Gastroesophageal sphincter (tissue), 4 donors: Measurements from ENCODE around the gene PNPO. TPM values are rescaled to one million over a fixed set of nuclear protein-coding genes. Genes with fewer than 3 reads are reported as not detected.
A peak's percentile ranks its signal among the peaks of the same experiment; 100 is the strongest.
"Not testable (repeated sequence)": the region's sequence is repeated elsewhere in the genome, so short reads cannot be mapped to it uniquely, and the experiment has no call there.

Experiments used
- ATAC-seq: fragments of 150-250 bp; one replicate; pipeline ENCODE4 v1.9.1; 2016; ENCODE audit warnings: mild to moderate bottlenecking, moderate library complexity
- H3K27ac ChIP-seq, 4 donors: fragments of 200-600 bp; sonication (generic) in 3 of 4; 1 replicate in 3 of 4; 2 replicates in 1 of 4; pipeline ENCODE4 v1.5.1; 2016 to 2019
- H3K27me3 ChIP-seq: fragments of 200-600 bp; sonication (generic); one replicate; pipeline ENCODE4 v1.5.1; 2019
- H3K36me3 ChIP-seq, 2 donors: fragments of 200-600 bp; sonication (generic); one replicate each; pipeline ENCODE4 v1.5.1; 2019; ENCODE audit warnings: control low read depth in 1 of 2
- H3K4me1 ChIP-seq, 3 donors: fragments of 200-600 bp; sonication (generic); 1 replicate in 2 of 3; 2 replicates in 1 of 3; pipeline ENCODE4 v1.5.1; 2016 to 2019; ENCODE audit warnings: control low read depth in 2 of 3
- H3K4me3 ChIP-seq, 2 donors: fragments of 200-600 bp; sonication (generic); one replicate each; pipeline ENCODE4 v1.5.1; 2019; ENCODE audit warnings: mild to moderate bottlenecking in 1 of 2, moderate library complexity in 1 of 2
- H3K9me3 ChIP-seq, 3 donors: fragments of 200-600 bp; sonication (generic); one replicate each; pipeline ENCODE4 v1.5.1; 2017 to 2019; ENCODE audit warnings: control low read depth in 2 of 3
- EP300 ChIP-seq: sonication (generic); formaldehyde crosslinking; IDR thresholded peaks from one replicate; pipeline ENCODE4 v1.6.1; 2017; ENCODE audit warnings: antibody characterized with exemption, mild to moderate bottlenecking
- POLR2A ChIP-seq, 2 donors: fragments of 450-650 bp; IDR thresholded peaks; one replicate each; pipeline ENCODE4 v1.6.1; 2017; ENCODE audit warnings: antibody characterized with exemption in 2 of 2, mild to moderate bottlenecking in 2 of 2, moderate library complexity in 1 of 2
- POLR2AphosphoS5 ChIP-seq: sonication (generic); formaldehyde crosslinking; IDR thresholded peaks from one replicate; pipeline ENCODE4 v1.6.1; 2017; ENCODE audit warnings: antibody characterized with exemption
- WGBS, 2 donors: methylation state at CpG; one replicate each; pipeline ENCODE4 v1.1.5; 2018; ENCODE audit warnings: low coverage in 1 of 2; 5-methylcytosine and 5-hydroxymethylcytosine counted together
- total RNA-seq, 4 donors: library from RNA; depleted of rRNA; stranded (reverse); fragments of >200 nt; gene quantifications; one replicate each; pipeline ENCODE4 v1.1.0, GENCODE V29; 2016
- TF ChIP-seq, protein P1 (sequence below), 4 experiments: fragments of 200-600 bp in 2 of 4; fragments of 450-650 bp in 2 of 4; sonication (generic) in 1 of 4; IDR thresholded peaks; one replicate each; pipeline ENCODE4 v1.5.1; 2017 to 2019; ENCODE audit warnings: antibody characterized with exemption in 4 of 4, mild to moderate bottlenecking in 2 of 4, moderate library complexity in 2 of 4

Gene PNPO
- total RNA-seq, 4 donors from 2014 or later = 20.3 to 43.9 (median 21.9) TPM

DNA sequence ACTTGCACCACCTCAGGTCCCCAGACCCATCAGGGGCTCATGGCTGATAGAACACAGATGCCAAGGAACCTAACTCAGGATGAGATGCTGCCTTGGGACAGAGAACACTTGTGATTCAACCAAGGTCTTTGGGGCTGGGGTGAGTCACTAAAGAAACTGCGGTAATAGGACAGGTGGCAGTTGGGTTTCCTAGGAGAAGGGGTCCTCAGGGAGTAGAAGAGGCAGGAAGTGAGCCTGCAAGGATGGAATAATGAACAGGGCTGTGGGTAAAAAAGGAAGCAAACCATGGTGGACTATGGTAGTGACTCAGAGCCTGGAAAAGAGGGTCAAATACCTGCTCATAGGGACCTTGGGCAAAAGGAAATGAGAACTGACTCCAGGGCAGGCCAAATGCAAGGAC, 6.5 kb upstream of the PNPO start:
- Histone ChIP-seq H3K27ac (no peak overlapping the region), H3K4me3 (no peak overlapping the region), H3K4me1 (peaks cover 0 to 7% (median 0%) of the 10 kb centered on the region in 3 donors), H3K9me3 (no peaks in the 10 kb centered on the region), H3K27me3 (no peaks in the 10 kb centered on the region), H3K36me3 (peaks cover 0 to 9% of the 10 kb centered on the region in 2 donors)
- ATAC-seq = no peak
- TF ChIP-seq POLR2AphosphoS5 (no peak), POLR2A (IDR thresholded peaks at IDR 0.05) (no peak), EP300 (no peak)
- TF ChIP-seq, protein P1, sequence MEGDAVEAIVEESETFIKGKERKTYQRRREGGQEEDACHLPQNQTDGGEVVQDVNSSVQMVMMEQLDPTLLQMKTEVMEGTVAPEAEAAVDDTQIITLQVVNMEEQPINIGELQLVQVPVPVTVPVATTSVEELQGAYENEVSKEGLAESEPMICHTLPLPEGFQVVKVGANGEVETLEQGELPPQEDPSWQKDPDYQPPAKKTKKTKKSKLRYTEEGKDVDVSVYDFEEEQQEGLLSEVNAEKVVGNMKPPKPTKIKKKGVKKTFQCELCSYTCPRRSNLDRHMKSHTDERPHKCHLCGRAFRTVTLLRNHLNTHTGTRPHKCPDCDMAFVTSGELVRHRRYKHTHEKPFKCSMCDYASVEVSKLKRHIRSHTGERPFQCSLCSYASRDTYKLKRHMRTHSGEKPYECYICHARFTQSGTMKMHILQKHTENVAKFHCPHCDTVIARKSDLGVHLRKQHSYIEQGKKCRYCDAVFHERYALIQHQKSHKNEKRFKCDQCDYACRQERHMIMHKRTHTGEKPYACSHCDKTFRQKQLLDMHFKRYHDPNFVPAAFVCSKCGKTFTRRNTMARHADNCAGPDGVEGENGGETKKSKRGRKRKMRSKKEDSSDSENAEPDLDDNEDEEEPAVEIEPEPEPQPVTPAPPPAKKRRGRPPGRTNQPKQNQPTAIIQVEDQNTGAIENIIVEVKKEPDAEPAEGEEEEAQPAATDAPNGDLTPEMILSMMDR (IDR thresholded peaks at IDR 0.05) = no peak
- WGBS, 2 donors = 82 to 100% methylated on average over 1 of the region's 1 CpG

DNA sequence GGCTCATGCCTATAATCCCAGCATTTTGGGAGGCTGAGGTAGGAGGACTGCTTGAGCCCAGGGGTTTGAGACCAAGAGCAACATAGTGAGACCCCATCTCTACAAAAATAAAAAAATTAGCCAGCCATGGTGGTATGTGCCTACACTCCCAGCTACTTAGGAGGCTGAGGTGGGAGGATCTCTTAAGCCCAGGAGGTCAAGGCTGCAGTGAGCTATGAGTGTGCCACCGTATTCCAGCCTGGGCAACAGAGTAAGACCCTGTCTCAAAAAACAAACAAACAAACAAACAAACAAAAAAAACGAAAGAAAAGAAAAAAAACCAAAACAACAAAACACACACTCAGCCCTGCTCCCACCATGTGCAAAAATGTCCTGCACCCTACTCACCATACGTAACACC, 5.9 kb upstream of the PNPO start:
- WGBS, 2 donors = 72% methylated on average over 3 of the region's 3 CpGs; no CpG with 5 or more reads in 1 of the 2 donors
- not testable (repeated sequence) for H3K9me3 ChIP-seq, H3K27me3 ChIP-seq, H3K27ac ChIP-seq, H3K4me3 ChIP-seq, H3K4me1 ChIP-seq, H3K36me3 ChIP-seq, ATAC-seq

DNA sequence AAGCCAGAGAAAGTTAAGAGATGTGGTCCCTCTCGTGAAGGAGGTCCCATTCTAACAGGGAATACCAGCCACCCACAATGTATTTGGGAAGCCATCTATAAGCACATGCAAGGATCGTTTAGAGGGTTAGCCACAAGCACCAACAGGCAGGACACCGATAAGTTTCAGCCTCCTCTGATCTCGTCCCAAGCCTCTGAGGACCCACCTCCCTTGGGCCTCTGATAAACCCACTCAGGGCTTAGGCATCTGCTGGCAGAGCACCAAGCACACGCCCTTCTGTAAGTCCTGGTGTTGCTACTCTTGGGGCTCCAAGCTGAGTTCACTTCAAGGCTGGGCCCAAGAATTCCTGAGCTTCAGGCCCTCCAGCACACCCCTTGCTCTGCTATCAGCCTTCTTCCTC, 5.4 kb upstream of the PNPO start:
- H3K4me1 ChIP-seq = peaks cover 0 to 10% (median 4%) of the 10 kb centered on the region in 3 donors
- no peak overlapping the region for H3K27ac ChIP-seq
- no peak for ATAC-seq
- H3K27me3 ChIP-seq = no peaks in the 10 kb centered on the region
- no peaks in the 10 kb centered on the region for H3K36me3 ChIP-seq
- no peak for TF ChIP-seq EP300
- TF ChIP-seq POLR2A (IDR thresholded peaks at IDR 0.05) = no peak
- no peak for TF ChIP-seq POLR2AphosphoS5
- TF ChIP-seq, protein P1 (IDR thresholded peaks at IDR 0.05) = no peak
- H3K4me3 ChIP-seq = no peak overlapping the region
- H3K9me3 ChIP-seq = no peaks in the 10 kb centered on the region
- WGBS, 2 donors = 60% methylated on average over 4 of the region's 5 CpGs; no CpG with 5 or more reads in 1 of the 2 donors

DNA sequence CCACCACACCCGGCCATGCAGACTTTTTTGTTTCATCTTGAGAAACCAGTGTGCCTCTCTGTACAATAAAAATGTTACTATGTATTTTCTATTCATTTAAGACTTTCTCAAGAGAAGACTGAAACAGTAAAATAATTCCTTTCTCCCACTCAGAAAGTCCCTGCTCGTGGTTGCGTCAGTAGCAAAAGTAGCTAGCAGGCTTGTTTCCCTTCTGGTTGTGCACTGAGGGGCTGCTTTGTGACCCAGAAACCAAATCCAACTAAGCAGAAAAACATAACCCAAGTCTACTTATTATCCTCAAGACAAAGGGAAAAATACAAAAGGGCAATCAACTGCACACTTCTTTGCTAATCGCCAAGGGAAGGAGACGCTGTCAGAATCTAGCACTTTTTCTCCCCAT, 3.4 kb upstream of the PNPO start:
- H3K4me1 ChIP-seq = peaks cover 2 to 26% (median 13%) of the 10 kb centered on the region in 3 donors
- no peaks in the 10 kb centered on the region for H3K36me3 ChIP-seq
- ATAC-seq = no peak
- no peak overlapping the region for H3K27ac ChIP-seq
- H3K4me3 ChIP-seq = no peak overlapping the region
- no peaks in the 10 kb centered on the region for H3K27me3 ChIP-seq
- WGBS, 2 donors = 90 to 100% methylated on average over 3 to 5 of the region's 5 CpGs
- no peaks in the 10 kb centered on the region for H3K9me3 ChIP-seq
- TF ChIP-seq POLR2A (IDR thresholded peaks at IDR 0.05) = no peak
- TF ChIP-seq, protein P1 (IDR thresholded peaks at IDR 0.05) = no peak

DNA sequence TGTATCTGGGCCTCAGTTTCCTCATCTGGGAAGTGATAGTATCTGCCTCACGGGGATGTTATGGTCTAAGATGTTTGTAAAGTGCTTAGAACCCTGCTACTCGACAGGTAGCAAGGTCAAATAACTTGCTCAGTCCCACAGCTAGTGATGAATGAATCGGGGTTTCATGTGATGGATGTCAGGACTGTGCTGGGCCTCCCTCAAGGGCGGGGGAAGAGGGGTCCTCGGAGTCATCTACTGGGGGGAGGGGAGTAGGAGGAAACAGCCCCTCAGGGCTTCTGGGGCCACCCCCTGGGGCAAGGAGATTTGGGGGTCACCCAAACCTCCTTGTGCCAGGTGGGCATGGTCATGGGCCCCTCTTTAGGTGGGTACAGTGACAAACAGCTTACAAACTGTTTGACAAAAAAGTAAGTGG, 732 bp downstream of the PNPO start:
- 0 to 27% methylated on average over 2 to 3 of the region's 5 CpGs for WGBS, 2 donors
- peak overlapping the region in 3 of 4 donors; percentile 75 to 87 (median 84) for H3K27ac ChIP-seq

More for the DNA sequence above, 732 bp downstream of the PNPO start:
- no peak for ATAC-seq
- TF ChIP-seq POLR2A (IDR thresholded peaks at IDR 0.05) (no peak), EP300 (no peak), POLR2AphosphoS5 (no peak)
- TF ChIP-seq, protein P1 (IDR thresholded peaks at IDR 0.05) = no peak
- Histone ChIP-seq H3K9me3 (no peaks in the 10 kb centered on the region), H3K4me1 (peaks cover 2 to 48% (median 13%) of the 10 kb centered on the region in 3 donors), H3K4me3 (peak overlapping the region; percentile 76 to 94), H3K36me3 (peaks cover 0 to 27% of the 10 kb centered on the region in 2 donors), H3K27me3 (no peaks in the 10 kb centered on the region)
